H1 (cell line): ENCODE results near the gene HID1. TPM values are rescaled to one million over a fixed set of nuclear protein-coding genes. Genes with fewer than 3 reads are reported as not detected.

Experiments
- EGR1 ChIP-seq: IDR thresholded peaks from 2 replicates; pipeline ENCODE4 v1.6.1; 2011; ENCODE audit warnings: low read depth, low read length, borderline replicate concordance
- HDAC2 ChIP-seq, 2 experiments: fragments of 300-600 bp in 1 of 2; sonication (generic) in 1 of 2; IDR thresholded peaks; 2 replicates each; pipeline ENCODE4 v1.6.1; 2011 to 2012; ENCODE audit warnings: low read depth in 2 of 2, low read length in 2 of 2, mild to moderate bottlenecking in 2 of 2, moderate library complexity in 2 of 2, borderline replicate concordance in 1 of 2, inconsistent platforms in 1 of 2
- KDM5A ChIP-seq: fragments of 200-600 bp; IDR thresholded peaks from 2 replicates; pipeline ENCODE4 v1.7.1; 2012; ENCODE audit warnings: mild to moderate bottlenecking, low read length, inconsistent platforms, mixed read lengths
- NRF1 ChIP-seq: IDR thresholded peaks from 2 replicates; pipeline ENCODE4 v1.6.1; 2011; ENCODE audit warnings: mild to moderate bottlenecking, low read depth, low read length, improper control_type of control experiment
- PHF8 ChIP-seq: fragments of 200-600 bp; sonication (generic); conservative IDR thresholded peaks from 2 replicates; pipeline ENCODE4 v1.7.1; 2012; ENCODE audit warnings: low read depth, mild to moderate bottlenecking, inconsistent platforms, low read length, moderate library complexity
- POLR2AphosphoS5 ChIP-seq: IDR thresholded peaks from 2 replicates; pipeline ENCODE4 v1.6.1; 2011; ENCODE audit warnings: low read depth, low read length
- POU5F1 ChIP-seq: IDR thresholded peaks from 2 replicates; pipeline ENCODE4 v1.6.1; 2011; ENCODE audit warnings: low read depth, mild to moderate bottlenecking, low read length, moderate library complexity
- RNF2 ChIP-seq: fragments of 200-900, 300-1000 bp; sonication (generic); IDR thresholded peaks from 2 replicates; pipeline ENCODE4 v1.7.1; 2016; ENCODE audit warnings: borderline replicate concordance, low read depth, mild to moderate bottlenecking, antibody characterized with exemption, low read length; ENCODE audit not compliant: poor library complexity, severe bottlenecking; ENCODE audit errors: missing control alignments
- polyA plus RNA-seq, 7 experiments: library from polyadenylated mRNA; depleted of rRNA in 3 of 7; stranded (reverse) in 5 of 7; unstranded in 2 of 7; fragments of >200 nt in 5 of 7; fragments of 200-250 nt in 2 of 7; gene quantifications; 1 replicate in 5 of 7; 2 replicates in 1 of 7; 4 replicates in 1 of 7; pipeline versions ENCODE4 v1.2.1 to v1.2.3, GENCODE V29; 2011 to 2013; ENCODE audit warnings: missing spikeins in 2 of 7, mixed read lengths in 2 of 7
- total RNA-seq: library from RNA; stranded (reverse); fragmentation: NEBNext Ultra II Directional; extraction: Animal tissue kit (Norgen Biotek cat#: 25700); gene quantifications from 2 replicates; pipeline ENCODE4 v1.2.1, GENCODE V29; 2021
- TF ChIP-seq, protein P1 (sequence below): fragments of 300-600 bp; sonication (generic); IDR thresholded peaks from 2 replicates; pipeline ENCODE4 v1.7.1; 2012; ENCODE audit warnings: low read length, moderate library complexity, mild to moderate bottlenecking, inconsistent platforms; ENCODE audit not compliant: insufficient replicate concordance

The HID1 gene
- total and polyA plus RNA-seq, 2 of the 8 experiments (the other 6 are each of a cell fraction or from before 2014, with no cell fraction given): 15.1 to 25.9 TPM

DNA sequence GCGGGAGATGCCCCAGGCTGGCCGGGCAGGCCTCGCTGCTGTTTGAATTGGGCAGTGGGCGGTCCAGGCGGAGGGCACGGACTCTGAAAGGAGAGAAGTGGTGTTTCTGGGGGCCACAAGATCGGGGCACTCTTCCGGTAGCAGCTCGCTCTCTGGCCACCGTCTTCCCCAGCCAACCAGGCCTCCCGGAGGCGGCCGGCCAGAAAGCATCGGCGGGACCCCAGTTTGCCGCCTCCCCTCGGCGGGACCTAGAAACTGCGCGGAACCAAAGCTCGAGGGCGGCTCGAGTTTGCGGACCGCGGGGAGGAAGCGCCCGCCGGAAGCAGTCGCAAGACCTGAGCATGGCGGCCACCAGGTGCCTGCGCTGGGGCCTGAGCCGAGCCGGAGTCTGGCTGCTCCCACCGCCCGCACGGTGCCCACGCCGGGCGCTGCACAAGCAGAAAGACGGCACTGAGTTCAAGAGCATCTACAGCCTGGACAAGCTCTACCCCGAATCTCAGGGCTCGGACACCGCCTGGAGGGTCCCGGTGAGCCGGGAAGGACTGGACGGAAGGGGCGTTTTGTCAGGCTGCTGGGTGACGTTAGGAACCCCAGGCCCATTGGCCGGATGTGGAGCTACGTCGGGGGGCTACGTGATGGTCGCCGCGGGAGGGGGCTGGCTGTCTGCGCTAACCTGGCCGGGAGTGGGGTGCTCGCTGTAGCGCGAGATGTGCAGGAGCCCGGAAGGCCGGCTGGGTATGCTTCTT is 40.0 kb upstream of the HID1 start, which contains the start of gene MRPL58 (continued):
- TF ChIP-seq HDAC2 (IDR thresholded peaks at IDR 0.05; ENCODE audit: borderline replicate concordance in 1 of 2, low read depth in 2 of 2, low read length in 2 of 2): 0 out of 4 replicates have a peak, but pooled peaks of 1 of the 2 experiments have one; percentile 51
- peak; percentile 86 for TF ChIP-seq POLR2AphosphoS5
- peak; percentile 98 for TF ChIP-seq PHF8
- TF ChIP-seq RNF2: no peak
- 0 out of 2 replicates have a peak, but pooled peaks have one; percentile 46 for TF ChIP-seq EGR1
- no peak for TF ChIP-seq POU5F1
- no peak; the same call in 1 of the 2 replicates for TF ChIP-seq NRF1
- TF ChIP-seq, protein P1, sequence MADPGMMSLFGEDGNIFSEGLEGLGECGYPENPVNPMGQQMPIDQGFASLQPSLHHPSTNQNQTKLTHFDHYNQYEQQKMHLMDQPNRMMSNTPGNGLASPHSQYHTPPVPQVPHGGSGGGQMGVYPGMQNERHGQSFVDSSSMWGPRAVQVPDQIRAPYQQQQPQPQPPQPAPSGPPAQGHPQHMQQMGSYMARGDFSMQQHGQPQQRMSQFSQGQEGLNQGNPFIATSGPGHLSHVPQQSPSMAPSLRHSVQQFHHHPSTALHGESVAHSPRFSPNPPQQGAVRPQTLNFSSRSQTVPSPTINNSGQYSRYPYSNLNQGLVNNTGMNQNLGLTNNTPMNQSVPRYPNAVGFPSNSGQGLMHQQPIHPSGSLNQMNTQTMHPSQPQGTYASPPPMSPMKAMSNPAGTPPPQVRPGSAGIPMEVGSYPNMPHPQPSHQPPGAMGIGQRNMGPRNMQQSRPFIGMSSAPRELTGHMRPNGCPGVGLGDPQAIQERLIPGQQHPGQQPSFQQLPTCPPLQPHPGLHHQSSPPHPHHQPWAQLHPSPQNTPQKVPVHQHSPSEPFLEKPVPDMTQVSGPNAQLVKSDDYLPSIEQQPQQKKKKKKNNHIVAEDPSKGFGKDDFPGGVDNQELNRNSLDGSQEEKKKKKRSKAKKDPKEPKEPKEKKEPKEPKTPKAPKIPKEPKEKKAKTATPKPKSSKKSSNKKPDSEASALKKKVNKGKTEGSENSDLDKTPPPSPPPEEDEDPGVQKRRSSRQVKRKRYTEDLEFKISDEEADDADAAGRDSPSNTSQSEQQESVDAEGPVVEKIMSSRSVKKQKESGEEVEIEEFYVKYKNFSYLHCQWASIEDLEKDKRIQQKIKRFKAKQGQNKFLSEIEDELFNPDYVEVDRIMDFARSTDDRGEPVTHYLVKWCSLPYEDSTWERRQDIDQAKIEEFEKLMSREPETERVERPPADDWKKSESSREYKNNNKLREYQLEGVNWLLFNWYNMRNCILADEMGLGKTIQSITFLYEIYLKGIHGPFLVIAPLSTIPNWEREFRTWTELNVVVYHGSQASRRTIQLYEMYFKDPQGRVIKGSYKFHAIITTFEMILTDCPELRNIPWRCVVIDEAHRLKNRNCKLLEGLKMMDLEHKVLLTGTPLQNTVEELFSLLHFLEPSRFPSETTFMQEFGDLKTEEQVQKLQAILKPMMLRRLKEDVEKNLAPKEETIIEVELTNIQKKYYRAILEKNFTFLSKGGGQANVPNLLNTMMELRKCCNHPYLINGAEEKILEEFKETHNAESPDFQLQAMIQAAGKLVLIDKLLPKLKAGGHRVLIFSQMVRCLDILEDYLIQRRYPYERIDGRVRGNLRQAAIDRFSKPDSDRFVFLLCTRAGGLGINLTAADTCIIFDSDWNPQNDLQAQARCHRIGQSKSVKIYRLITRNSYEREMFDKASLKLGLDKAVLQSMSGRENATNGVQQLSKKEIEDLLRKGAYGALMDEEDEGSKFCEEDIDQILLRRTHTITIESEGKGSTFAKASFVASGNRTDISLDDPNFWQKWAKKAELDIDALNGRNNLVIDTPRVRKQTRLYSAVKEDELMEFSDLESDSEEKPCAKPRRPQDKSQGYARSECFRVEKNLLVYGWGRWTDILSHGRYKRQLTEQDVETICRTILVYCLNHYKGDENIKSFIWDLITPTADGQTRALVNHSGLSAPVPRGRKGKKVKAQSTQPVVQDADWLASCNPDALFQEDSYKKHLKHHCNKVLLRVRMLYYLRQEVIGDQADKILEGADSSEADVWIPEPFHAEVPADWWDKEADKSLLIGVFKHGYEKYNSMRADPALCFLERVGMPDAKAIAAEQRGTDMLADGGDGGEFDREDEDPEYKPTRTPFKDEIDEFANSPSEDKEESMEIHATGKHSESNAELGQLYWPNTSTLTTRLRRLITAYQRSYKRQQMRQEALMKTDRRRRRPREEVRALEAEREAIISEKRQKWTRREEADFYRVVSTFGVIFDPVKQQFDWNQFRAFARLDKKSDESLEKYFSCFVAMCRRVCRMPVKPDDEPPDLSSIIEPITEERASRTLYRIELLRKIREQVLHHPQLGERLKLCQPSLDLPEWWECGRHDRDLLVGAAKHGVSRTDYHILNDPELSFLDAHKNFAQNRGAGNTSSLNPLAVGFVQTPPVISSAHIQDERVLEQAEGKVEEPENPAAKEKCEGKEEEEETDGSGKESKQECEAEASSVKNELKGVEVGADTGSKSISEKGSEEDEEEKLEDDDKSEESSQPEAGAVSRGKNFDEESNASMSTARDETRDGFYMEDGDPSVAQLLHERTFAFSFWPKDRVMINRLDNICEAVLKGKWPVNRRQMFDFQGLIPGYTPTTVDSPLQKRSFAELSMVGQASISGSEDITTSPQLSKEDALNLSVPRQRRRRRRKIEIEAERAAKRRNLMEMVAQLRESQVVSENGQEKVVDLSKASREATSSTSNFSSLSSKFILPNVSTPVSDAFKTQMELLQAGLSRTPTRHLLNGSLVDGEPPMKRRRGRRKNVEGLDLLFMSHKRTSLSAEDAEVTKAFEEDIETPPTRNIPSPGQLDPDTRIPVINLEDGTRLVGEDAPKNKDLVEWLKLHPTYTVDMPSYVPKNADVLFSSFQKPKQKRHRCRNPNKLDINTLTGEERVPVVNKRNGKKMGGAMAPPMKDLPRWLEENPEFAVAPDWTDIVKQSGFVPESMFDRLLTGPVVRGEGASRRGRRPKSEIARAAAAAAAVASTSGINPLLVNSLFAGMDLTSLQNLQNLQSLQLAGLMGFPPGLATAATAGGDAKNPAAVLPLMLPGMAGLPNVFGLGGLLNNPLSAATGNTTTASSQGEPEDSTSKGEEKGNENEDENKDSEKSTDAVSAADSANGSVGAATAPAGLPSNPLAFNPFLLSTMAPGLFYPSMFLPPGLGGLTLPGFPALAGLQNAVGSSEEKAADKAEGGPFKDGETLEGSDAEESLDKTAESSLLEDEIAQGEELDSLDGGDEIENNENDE: no peak
- TF ChIP-seq KDM5A: peak; percentile 91
